HG02852 (cell line): ENCODE measurements around the gene AMPD2.
"Not testable (repeated sequence)": the region's sequence is repeated elsewhere in the genome, so short reads cannot be mapped to it uniquely, and the experiment has no call there.

Source experiments
- ATAC-seq: cut with Tn5 transposase; IDR thresholded peaks from one replicate; pipeline ENCODE4 v1.9.1; 2021; ENCODE audit warnings: mild to moderate bottlenecking, moderate library complexity; ENCODE audit not compliant: unreplicated experiment

Gene AMPD2

GRCh38 chr1:109644670-109645069, 25.0 kb downstream of the AMPD2 start:
- ATAC-seq: no peak

- ATAC-seq: no peak
Measured at GRCh38 chr1:109649491-109649914, 29.9 kb downstream of the AMPD2 start.

- no peak for ATAC-seq
Measured at GRCh38 chr1:109650609-109651008, 31.0 kb downstream of the AMPD2 start.

GRCh38 chr1:109652402-109652801, 32.8 kb downstream of the AMPD2 start:
- no peak for ATAC-seq

- no peak for ATAC-seq
Measured at GRCh38 chr1:109653306-109653705, 33.7 kb downstream of the AMPD2 start.

GRCh38 chr1:109654519-109654918, 34.9 kb downstream of the AMPD2 start:
- ATAC-seq: no peak

- peak; percentile 90 for ATAC-seq
Measured at GRCh38 chr1:109655615-109656519, 36.2 kb downstream of the AMPD2 start, which contains the start of gene GSTM4. Gene GSTM4, plus strand, starts transcription at chr1:109656099. Its CDS starts 291 bp downstream, at chr1:109656390.

GRCh38 chr1:109657395-109657794, 37.8 kb downstream of the AMPD2 start:
- ATAC-seq: no peak

- no peak for ATAC-seq
Measured at GRCh38 chr1:109657970-109658369, 38.3 kb downstream of the AMPD2 start.

GRCh38 chr1:109658533-109659042, 39.0 kb downstream of the AMPD2 start:
- ATAC-seq: no peak

GRCh38 chr1:109659145-109659544, 39.5 kb downstream of the AMPD2 start:
- ATAC-seq: no peak

- ATAC-seq: no peak
Measured at GRCh38 chr1:109659997-109660690, 40.5 kb downstream of the AMPD2 start.

- not testable (repeated sequence) for ATAC-seq
Measured at GRCh38 chr1:109660691-109661026, 41.0 kb downstream of the AMPD2 start.

GRCh38 chr1:109661391-109661790, 41.8 kb downstream of the AMPD2 start:
- ATAC-seq: no peak

- no peak for ATAC-seq
Measured at GRCh38 chr1:109664671-109665070, 45.0 kb downstream of the AMPD2 start.

GRCh38 chr1:109667452-109668122, 48.0 kb downstream of the AMPD2 start, which contains the start of gene GSTM2:
Gene GSTM2, plus strand, starts transcription at chr1:109668057. Its CDS starts 59 bp downstream, at chr1:109668116.
- peak; percentile 95 for ATAC-seq

- peak; percentile 25 for ATAC-seq
Measured at GRCh38 chr1:109668123-109668775, 48.6 kb downstream of the AMPD2 start.

GRCh38 chr1:109669246-109669948, 49.8 kb downstream of the AMPD2 start:
- ATAC-seq: no peak

- not testable (repeated sequence) for ATAC-seq
Measured at GRCh38 chr1:109669949-109670302, 50.3 kb downstream of the AMPD2 start.

GRCh38 chr1:109671067-109671466, 51.4 kb downstream of the AMPD2 start:
- no peak for ATAC-seq
